Ovary (tissue), 3 donors: ENCODE results near the gene HNRNPA2B1.

Experiments used
- CTCF ChIP-seq, 3 donors: fragments of 450-650 bp in 2 of 3; fragments of 200-600 bp in 1 of 3; IDR thresholded peaks; one replicate each; pipeline versions ENCODE4 v1.5.1 to v1.8.0; 2016 to 2022; ENCODE audit warnings: antibody characterized with exemption in 3 of 3, mild to moderate bottlenecking in 1 of 3
- EP300 ChIP-seq: sonication (generic); formaldehyde crosslinking; IDR thresholded peaks from one replicate; pipeline ENCODE4 v1.6.1; 2017; ENCODE audit warnings: antibody characterized with exemption
- POLR2A ChIP-seq: fragments of 450-650 bp; IDR thresholded peaks from one replicate; pipeline ENCODE4 v1.6.1; 2017; ENCODE audit warnings: antibody characterized with exemption, mild to moderate bottlenecking, moderate library complexity
- donor health status: DM: no; HTN: no; CAD: no.

- no peak for TF ChIP-seq CTCF (IDR thresholded peaks at IDR 0.05)
- no peak for TF ChIP-seq POLR2A
- TF ChIP-seq EP300 = no peak
Observed at GRCh38 chr7:26237035-26237807, 36.7 kb upstream of the HNRNPA2B1 start.
